GM23338 (cell line): ENCODE results near the gene FAM124B. TPM values are rescaled to one million over a fixed set of nuclear protein-coding genes. Genes with fewer than 3 reads are reported as not detected.

Experiments
- ATAC-seq: fragments of 200-7000 bp; cut with Tn5 transposase; 3 replicates; pipeline ENCODE4 v1.9.1; 2020
- DNase-seq: peaks from one replicate; pipeline ENCODE4 v3.0.0-alpha.2; 2015; ENCODE audit warnings: low spot score
- H2AFZ ChIP-seq: fragments of 200-600 bp; sonication (generic); 2 replicates; pipeline ENCODE4 v1.8.0; 2016; ENCODE audit warnings: antibody characterized with exemption, mild to moderate bottlenecking, moderate library complexity
- H3F3A ChIP-seq: fragments of 200-600 bp; sonication (generic); replicated peaks from 2 replicates; pipeline ENCODE4 v1.8.0; 2017; ENCODE audit warnings: antibody characterized with exemption, mixed run types, low read depth
- H3K27ac ChIP-seq: fragments of 200-600 bp; sonication (generic); 2 replicates; pipeline ENCODE4 v1.6.1; 2016; ENCODE audit warnings: low read depth
- H3K27me3 ChIP-seq: fragments of 200-600 bp; sonication (generic); 2 replicates; pipeline ENCODE4 v1.8.0; 2016; ENCODE audit warnings: mild to moderate bottlenecking, mixed run types, moderate library complexity; ENCODE audit not compliant: insufficient read depth
- H3K36me3 ChIP-seq: fragments of 200-600 bp; sonication (generic); 2 replicates; pipeline ENCODE4 v1.8.0; 2016; ENCODE audit warnings: mild to moderate bottlenecking; ENCODE audit not compliant: insufficient read depth
- H3K4me1 ChIP-seq: fragments of 200-600 bp; sonication (generic); 2 replicates; pipeline ENCODE4 v1.8.0; 2016; ENCODE audit warnings: mild to moderate bottlenecking, moderate library complexity; ENCODE audit not compliant: insufficient read depth
- H3K4me2 ChIP-seq: fragments of 200-600 bp; sonication (generic); 2 replicates; pipeline ENCODE4 v1.7.1; 2017; ENCODE audit warnings: mixed run types
- H3K4me3 ChIP-seq: fragments of 200-600 bp; sonication (generic); 2 replicates; pipeline ENCODE4 v1.6.1; 2016; ENCODE audit warnings: mixed run types
- H3K79me2 ChIP-seq: fragments of 200-600 bp; sonication (generic); replicated peaks from 2 replicates; pipeline ENCODE4 v1.8.0; 2017; ENCODE audit warnings: mild to moderate bottlenecking; ENCODE audit not compliant: insufficient read depth
- H3K9me2 ChIP-seq: fragments of 200-600 bp; sonication (generic); 2 replicates; pipeline ENCODE4 v1.8.0; 2017; ENCODE audit not compliant: insufficient read depth
- H4K20me1 ChIP-seq: fragments of 200-600 bp; sonication (generic); replicated peaks from 2 replicates; pipeline ENCODE4 v1.8.0; 2017; ENCODE audit warnings: mild to moderate bottlenecking; ENCODE audit not compliant: insufficient read depth
- H3K27ac Mint-ChIP-seq: 2 replicates; pipeline ENCODE4 v1.8.0; 2020; ENCODE audit warnings: inconsistent platforms, mild to moderate bottlenecking, moderate library complexity, mixed read lengths
- H3K27me3 Mint-ChIP-seq: 3 replicates; pipeline ENCODE4 v1.8.0; 2022; ENCODE audit warnings: low read depth, mild to moderate bottlenecking, moderate library complexity, mixed read lengths, inconsistent platforms; ENCODE audit not compliant: insufficient read depth, poor library complexity
- H3K36me3 Mint-ChIP-seq: 3 replicates; pipeline ENCODE4 v1.8.0; 2021; ENCODE audit warnings: low read depth, mild to moderate bottlenecking, inconsistent platforms, moderate library complexity, mixed read lengths
- H3K4me1 Mint-ChIP-seq: 3 replicates; pipeline ENCODE4 v1.8.0; 2020; ENCODE audit warnings: mild to moderate bottlenecking, inconsistent platforms, mixed read lengths
- H3K4me3 Mint-ChIP-seq: 3 replicates; pipeline ENCODE4 v1.8.0; 2021; ENCODE audit warnings: moderate library complexity, mild to moderate bottlenecking, inconsistent platforms, mixed read lengths
- H3K9me3 Mint-ChIP-seq: 3 replicates; pipeline ENCODE4 v1.8.0; 2020; ENCODE audit warnings: moderate library complexity, mild to moderate bottlenecking, inconsistent platforms, mixed read lengths
- CREB1 ChIP-seq: fragments of 250-450 bp; sonication (Bioruptor Pico); IDR thresholded peaks from 2 replicates; pipeline ENCODE4 v1.5.0; 2020; ENCODE audit warnings: low read depth, mild to moderate bottlenecking, moderate library complexity
- CTCF ChIP-seq, 2 experiments: fragments of 200-600 bp in 1 of 2; sonication (generic) in 1 of 2; conservative IDR thresholded peaks; 2 replicates each; pipeline versions ENCODE4 v1.5.1 to v1.6.1; 2016 to 2017; ENCODE audit warnings: antibody characterized with exemption in 2 of 2, low read depth in 2 of 2, mild to moderate bottlenecking in 2 of 2, moderate library complexity in 1 of 2
- ETS1 ChIP-seq: IDR thresholded peaks from 2 replicates; pipeline ENCODE4 v1.6.1; 2016; ENCODE audit warnings: antibody characterized with exemption
- EZH2 ChIP-seq: fragments of 200-600 bp; sonication (generic); IDR thresholded peaks from one replicate; pipeline ENCODE4 v1.8.0; 2017; ENCODE audit warnings: antibody characterized with exemption, mild to moderate bottlenecking, low read depth; ENCODE audit not compliant: unreplicated experiment
- EZH2phosphoT487 ChIP-seq: fragments of 200-600 bp; sonication (generic); IDR thresholded peaks from one replicate; pipeline ENCODE4 v1.8.1; 2018; ENCODE audit warnings: antibody characterized with exemption; ENCODE audit not compliant: unreplicated experiment
- JUNB ChIP-seq: IDR thresholded peaks from one replicate; pipeline ENCODE4 v1.6.1; 2016; ENCODE audit warnings: antibody characterized with exemption; ENCODE audit not compliant: unreplicated experiment
- NANOG ChIP-seq: IDR thresholded peaks from 2 replicates; pipeline ENCODE4 v1.6.1; 2016; ENCODE audit warnings: antibody characterized with exemption, borderline replicate concordance
- POLR2AphosphoS5 ChIP-seq: IDR thresholded peaks from 2 replicates; pipeline ENCODE4 v1.6.1; 2016; ENCODE audit warnings: antibody characterized with exemption, low read depth
- REST ChIP-seq: IDR thresholded peaks from one replicate; pipeline ENCODE4 v1.6.1; 2018; ENCODE audit warnings: antibody characterized with exemption; ENCODE audit not compliant: unreplicated experiment
- STAT1 ChIP-seq: IDR thresholded peaks from one replicate; pipeline ENCODE4 v1.6.1; 2016; ENCODE audit warnings: antibody characterized with exemption; ENCODE audit not compliant: unreplicated experiment
- ZNF114 ChIP-seq: fragments of 250-450 bp; sonication (Bioruptor Pico); IDR thresholded peaks from 2 replicates; pipeline ENCODE4 v1.5.0; 2020; ENCODE audit warnings: mild to moderate bottlenecking, moderate library complexity
- ZNF331 ChIP-seq: fragments of 250-450 bp; sonication (Bioruptor Pico); IDR thresholded peaks from 2 replicates; pipeline ENCODE4 v1.5.0; 2020; ENCODE audit warnings: low read depth, mild to moderate bottlenecking, moderate library complexity
- ZNF462 ChIP-seq: fragments of 250-450 bp; sonication (Bioruptor Pico); IDR thresholded peaks from 2 replicates; pipeline ENCODE4 v1.5.0; 2020; ENCODE audit warnings: mild to moderate bottlenecking, moderate library complexity
- polyA plus RNA-seq: library from polyadenylated mRNA; unstranded; fragments of >200 nt; fragmentation: Nextera tagmentation; extraction: Ambion mirVana; gene quantifications from 2 replicates; pipeline ENCODE4 v1.2.1, GENCODE V29; 2016
- total RNA-seq: library from RNA; depleted of rRNA; stranded (reverse); fragments of >200 nt; shearing (Covaris generic); gene quantifications from 2 replicates; pipeline ENCODE4 v1.2.3, GENCODE V29; 2014

The FAM124B gene
- total and polyA plus RNA-seq, 2 experiments from 2014 or later = 3.0 to 6.9 TPM

- Histone ChIP-seq H3K27me3 (no peaks in the 10 kb centered on the region), H3K79me2 (0 out of 2 replicates have a peak, but pooled peaks cover 2% of the 10 kb centered on the region), H3F3A (no peaks in the 10 kb centered on the region), H3K27ac (no peak overlapping the region), H3K4me2 (no peak overlapping the region), H3K36me3 (no peaks in the 10 kb centered on the region), H3K4me3 (no peak overlapping the region), H3K9me2 (no peaks in the 10 kb centered on the region), H2AFZ (no peak overlapping the region), H4K20me1 (no peaks in the 10 kb centered on the region), H3K4me1 (no peaks in the 10 kb centered on the region)
- no peaks in the 10 kb centered on the region for H3K27me3 Mint-ChIP-seq
- no peaks in the 10 kb centered on the region for H3K4me1 Mint-ChIP-seq
- DNase-seq = no peak
- H3K4me3 Mint-ChIP-seq = no peak overlapping the region
- TF ChIP-seq EZH2 (no peak), ZNF331 (CRISPR knock-in tag) (no peak), ETS1 (no peak), EZH2phosphoT487 (no peak), CTCF (conservative IDR thresholded peaks at IDR 0.05; ENCODE audit: low read depth in 2 of 2) (no peak), NANOG (no peak), ZNF114 (CRISPR knock-in tag) (no peak), ZNF462 (no peak), REST (no peak), POLR2AphosphoS5 (no peak), STAT1 (no peak), CREB1 (CRISPR knock-in tag) (no peak), JUNB (no peak)
- no peak overlapping the region; the same call in 1 of the 2 replicates for H3K27ac Mint-ChIP-seq
- H3K36me3 Mint-ChIP-seq = peaks cover 12% of the 10 kb centered on the region
- H3K9me3 Mint-ChIP-seq = peaks cover 9% of the 10 kb centered on the region
- ATAC-seq = no peak
Observed at GRCh38 chr2:224410946-224411561, 9.1 kb upstream of the FAM124B start.
